ENCODE data around the gene CNTNAP5.

Gene CNTNAP5

DNA sequence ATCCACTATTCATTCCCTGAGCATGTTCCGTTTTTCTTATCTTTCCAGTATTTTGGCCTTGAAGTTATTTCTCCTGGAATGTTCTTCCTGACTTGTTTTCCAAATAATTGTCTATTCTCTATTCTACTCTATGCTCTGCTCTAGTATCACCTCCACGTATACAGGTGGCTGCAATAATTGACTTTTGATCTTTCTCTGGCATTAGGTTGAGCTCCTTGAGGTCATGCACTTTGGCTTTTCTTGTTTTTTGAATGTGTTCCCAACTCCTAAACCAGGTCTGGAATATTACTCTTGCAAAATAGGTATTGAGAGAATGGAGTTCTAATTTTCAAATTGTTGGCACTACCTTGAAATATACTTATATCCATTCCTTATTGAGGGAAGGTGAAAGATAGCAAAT is 550.4 kb downstream of the CNTNAP5 start:
- Histone ChIP-seq H3K9me3 (ENCODE audit: insufficient read depth, low read length) (no peaks in the 10 kb centered on the region), H3K4me1 (ENCODE audit: insufficient read depth, insufficient read length) (no peaks in the 10 kb centered on the region), H3K27me3 (ENCODE audit: insufficient read depth, insufficient read length) (no peaks in the 10 kb centered on the region), H3K4me3 (ENCODE audit: insufficient read length, low read depth) (no peak overlapping the region), H3K9ac (ENCODE audit: insufficient read length, low read depth) (no peak overlapping the region), H3K36me3 (ENCODE audit: insufficient read depth, insufficient read length, low read length) (no peaks in the 10 kb centered on the region)
- no peak for TF ChIP-seq YY1 (IDR thresholded peaks at IDR 0.05; ENCODE audit: insufficient read depth, insufficient read length)
- no peak for DNase-seq (ENCODE audit: low read depth, low spot score)

DNA sequence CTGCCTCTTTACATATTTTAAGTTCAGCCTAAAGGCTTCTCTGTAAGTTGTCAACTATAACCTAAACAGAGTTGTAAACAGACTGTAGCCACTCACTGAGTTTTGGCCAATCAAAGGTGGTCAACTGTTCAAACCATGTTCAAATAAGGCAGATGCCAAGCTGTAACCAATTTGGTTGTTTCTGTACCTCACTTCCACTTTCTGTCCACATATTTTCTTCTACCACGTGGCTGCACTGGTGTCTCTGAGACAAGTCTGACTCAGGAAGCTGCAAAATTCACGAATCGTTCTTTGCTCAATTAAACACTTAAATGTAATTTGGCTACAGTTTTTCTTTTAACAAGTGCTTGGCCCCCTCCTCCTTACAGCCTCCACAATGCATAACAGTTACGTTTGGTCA is 555.2 kb downstream of the CNTNAP5 start:
- H3K27me3 ChIP-seq (ENCODE audit: insufficient read depth, insufficient read length), result no peaks in the 10 kb centered on the region
- no peaks in the 10 kb centered on the region for H3K4me1 ChIP-seq (ENCODE audit: insufficient read depth, insufficient read length)
- H3K4me3 ChIP-seq (ENCODE audit: insufficient read length, low read depth), result no peak overlapping the region
- TF ChIP-seq SUZ12 (IDR thresholded peaks at IDR 0.05; ENCODE audit: extremely low read depth, insufficient read depth, insufficient read length) (no peak), ZNF274 (IDR thresholded peaks at IDR 0.05; ENCODE audit: low read depth, low read length) (no peak), YY1 (IDR thresholded peaks at IDR 0.05; ENCODE audit: insufficient read depth, insufficient read length) (no peak)
- H3K9me3 ChIP-seq (ENCODE audit: insufficient read depth, low read length), result no peaks in the 10 kb centered on the region
- DNase-seq (ENCODE audit: low read depth, low spot score), result no peak
- no peak overlapping the region for H3K9ac ChIP-seq (ENCODE audit: insufficient read length, low read depth)
- H3K36me3 ChIP-seq (ENCODE audit: insufficient read depth, insufficient read length, low read length), result no peaks in the 10 kb centered on the region

DNA sequence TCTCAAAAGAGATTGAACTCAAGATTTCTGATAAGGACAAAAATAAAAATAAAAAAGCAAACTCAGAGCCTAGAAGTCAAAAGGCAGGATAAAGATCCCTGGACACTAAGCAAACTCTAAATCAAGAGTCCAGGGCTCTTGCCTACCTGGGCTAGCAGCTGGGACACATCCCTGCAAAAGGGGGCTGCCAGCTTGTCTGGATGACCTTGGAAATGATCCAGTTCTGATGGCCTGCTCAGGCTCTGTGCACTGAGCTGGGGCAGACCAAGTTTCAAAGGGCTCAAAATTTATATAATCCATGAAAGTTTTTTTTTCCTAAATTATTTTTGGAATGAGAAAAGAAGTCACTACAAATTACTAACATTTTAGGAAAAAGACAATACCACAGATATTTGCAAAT is 557.3 kb downstream of the CNTNAP5 start:
- Histone ChIP-seq H3K4me1 (ENCODE audit: insufficient read depth, insufficient read length) (no peaks in the 10 kb centered on the region), H3K27me3 (ENCODE audit: insufficient read depth, insufficient read length) (no peaks in the 10 kb centered on the region), H3K36me3 (ENCODE audit: insufficient read depth, insufficient read length, low read length) (no peaks in the 10 kb centered on the region), H3K9ac (ENCODE audit: insufficient read length, low read depth) (no peak overlapping the region), H3K4me3 (ENCODE audit: insufficient read length, low read depth) (no peak overlapping the region), H3K9me3 (ENCODE audit: insufficient read depth, low read length) (no peaks in the 10 kb centered on the region)
- TF ChIP-seq YY1 (IDR thresholded peaks at IDR 0.05; ENCODE audit: insufficient read depth, insufficient read length) (no peak), ZNF274 (IDR thresholded peaks at IDR 0.05; ENCODE audit: low read depth, low read length) (no peak), SUZ12 (IDR thresholded peaks at IDR 0.05; ENCODE audit: extremely low read depth, insufficient read depth, insufficient read length) (no peak)
- DNase-seq (ENCODE audit: low read depth, low spot score), result no peak

DNA sequence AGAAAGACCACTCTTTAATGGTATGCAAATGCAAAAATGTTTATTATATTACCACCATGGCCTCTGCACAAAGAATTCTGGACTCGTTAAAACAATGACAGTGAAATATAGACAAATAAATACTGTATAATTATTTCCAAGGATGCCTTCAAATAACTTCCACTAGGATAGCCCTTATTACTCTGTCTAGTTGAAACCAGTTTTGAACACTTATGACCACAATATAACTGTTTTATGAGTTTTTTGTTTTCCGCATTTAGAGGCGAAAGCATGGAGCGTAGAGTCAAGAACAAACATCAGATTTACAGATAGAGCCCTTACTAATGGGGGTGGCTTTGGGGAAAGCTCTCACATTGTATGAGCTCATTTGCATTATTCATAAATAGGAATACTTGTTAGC is 559.5 kb downstream of the CNTNAP5 start:
- TF ChIP-seq SUZ12 (IDR thresholded peaks at IDR 0.05; ENCODE audit: extremely low read depth, insufficient read depth, insufficient read length), result no peak
- no peak for TF ChIP-seq YY1 (IDR thresholded peaks at IDR 0.05; ENCODE audit: insufficient read depth, insufficient read length)
- no peak for TF ChIP-seq ZNF274 (IDR thresholded peaks at IDR 0.05; ENCODE audit: low read depth, low read length)
- no peaks in the 10 kb centered on the region for H3K9me3 ChIP-seq (ENCODE audit: insufficient read depth, low read length)
- no peaks in the 10 kb centered on the region for H3K36me3 ChIP-seq (ENCODE audit: insufficient read depth, insufficient read length, low read length)
- H3K27me3 ChIP-seq (ENCODE audit: insufficient read depth, insufficient read length), result no peaks in the 10 kb centered on the region
- no peak overlapping the region for H3K9ac ChIP-seq (ENCODE audit: insufficient read length, low read depth)
- H3K4me1 ChIP-seq (ENCODE audit: insufficient read depth, insufficient read length), result no peaks in the 10 kb centered on the region
- H3K4me3 ChIP-seq (ENCODE audit: insufficient read length, low read depth), result no peak overlapping the region
- DNase-seq (ENCODE audit: low read depth, low spot score), result no peak

DNA sequence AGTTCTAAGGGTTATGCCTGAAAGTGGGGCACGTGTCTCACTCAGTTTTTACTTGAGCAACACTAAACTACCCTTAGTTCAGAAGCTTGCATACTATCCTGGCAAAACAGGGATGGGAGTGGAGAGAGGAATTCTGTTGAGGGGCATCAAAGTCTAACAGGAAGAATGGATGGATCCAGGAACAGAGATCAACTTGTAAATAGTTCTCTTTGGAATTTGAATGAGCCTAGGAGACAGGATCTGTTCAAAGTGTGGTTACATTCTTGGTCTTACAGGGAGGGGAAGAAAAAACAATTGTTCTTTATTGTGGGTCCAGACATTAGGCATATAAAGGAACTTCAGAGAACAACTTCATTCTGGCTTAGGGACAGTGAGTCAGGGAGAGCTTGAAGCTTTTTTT is 560.2 kb downstream of the CNTNAP5 start:
- Histone ChIP-seq H3K4me3 (ENCODE audit: insufficient read length, low read depth) (no peak overlapping the region), H3K9ac (ENCODE audit: insufficient read length, low read depth) (no peak overlapping the region), H3K9me3 (ENCODE audit: insufficient read depth, low read length) (no peaks in the 10 kb centered on the region), H3K36me3 (ENCODE audit: insufficient read depth, insufficient read length, low read length) (no peaks in the 10 kb centered on the region), H3K27me3 (ENCODE audit: insufficient read depth, insufficient read length) (no peaks in the 10 kb centered on the region), H3K4me1 (ENCODE audit: insufficient read depth, insufficient read length) (no peaks in the 10 kb centered on the region)
- TF ChIP-seq ZNF274 (IDR thresholded peaks at IDR 0.05; ENCODE audit: low read depth, low read length) (no peak), YY1 (IDR thresholded peaks at IDR 0.05; ENCODE audit: insufficient read depth, insufficient read length) (no peak), SUZ12 (IDR thresholded peaks at IDR 0.05; ENCODE audit: extremely low read depth, insufficient read depth, insufficient read length) (no peak)
- peak; percentile 36 for DNase-seq (ENCODE audit: low read depth, low spot score)

DNA sequence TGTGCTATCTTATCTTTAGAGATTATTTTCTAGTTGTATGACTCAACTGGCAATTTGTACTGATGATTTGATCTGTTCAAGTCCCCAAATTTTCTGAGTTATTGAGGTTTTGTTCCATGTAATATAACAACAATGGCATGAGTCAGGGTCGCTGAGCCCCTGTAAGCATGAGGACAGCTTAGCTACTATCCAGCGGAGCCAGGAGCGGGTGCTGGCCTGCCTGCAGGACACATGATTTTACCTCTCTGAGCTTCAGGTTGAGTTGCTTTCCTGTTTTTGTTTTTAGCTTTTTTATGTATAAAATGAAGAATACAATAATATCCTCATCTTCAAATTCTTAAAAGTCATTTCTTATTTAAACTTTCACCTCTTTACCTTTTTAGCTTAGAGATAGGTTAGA is 561.1 kb downstream of the CNTNAP5 start:
- no peak overlapping the region for H3K9ac ChIP-seq (ENCODE audit: insufficient read length, low read depth)
- TF ChIP-seq ZNF274 (IDR thresholded peaks at IDR 0.05; ENCODE audit: low read depth, low read length) (no peak), YY1 (IDR thresholded peaks at IDR 0.05; ENCODE audit: insufficient read depth, insufficient read length) (no peak), SUZ12 (IDR thresholded peaks at IDR 0.05; ENCODE audit: extremely low read depth, insufficient read depth, insufficient read length) (no peak)
- DNase-seq (ENCODE audit: low read depth, low spot score), result no peak
- no peaks in the 10 kb centered on the region for H3K9me3 ChIP-seq (ENCODE audit: insufficient read depth, low read length)
- H3K4me1 ChIP-seq (ENCODE audit: insufficient read depth, insufficient read length), result no peaks in the 10 kb centered on the region
- H3K36me3 ChIP-seq (ENCODE audit: insufficient read depth, insufficient read length, low read length), result no peaks in the 10 kb centered on the region
- no peak overlapping the region for H3K4me3 ChIP-seq (ENCODE audit: insufficient read length, low read depth)
- no peaks in the 10 kb centered on the region for H3K27me3 ChIP-seq (ENCODE audit: insufficient read depth, insufficient read length)

DNA sequence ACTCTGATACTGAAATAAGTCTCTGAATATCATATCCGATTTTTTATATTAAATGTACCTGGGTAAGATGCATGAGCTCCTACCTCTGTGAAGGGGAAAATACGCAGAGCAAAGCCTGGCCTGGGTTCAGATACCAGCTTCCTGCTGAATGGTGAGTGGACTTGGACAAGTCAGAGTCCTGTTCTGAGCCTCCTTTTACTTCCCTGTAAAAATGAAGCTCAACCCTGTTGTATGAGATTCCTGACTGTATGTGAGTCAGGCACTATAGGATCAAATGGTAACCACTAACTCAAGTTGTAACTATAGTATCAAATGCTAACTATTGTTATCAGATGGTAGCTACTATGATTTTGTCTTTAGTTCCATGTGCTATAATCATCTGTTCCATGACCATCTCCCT is 561.7 kb downstream of the CNTNAP5 start:
- Histone ChIP-seq H3K9me3 (ENCODE audit: insufficient read depth, low read length) (no peaks in the 10 kb centered on the region), H3K27me3 (ENCODE audit: insufficient read depth, insufficient read length) (no peaks in the 10 kb centered on the region), H3K9ac (ENCODE audit: insufficient read length, low read depth) (no peak overlapping the region), H3K4me3 (ENCODE audit: insufficient read length, low read depth) (no peak overlapping the region), H3K4me1 (ENCODE audit: insufficient read depth, insufficient read length) (no peaks in the 10 kb centered on the region), H3K36me3 (ENCODE audit: insufficient read depth, insufficient read length, low read length) (no peaks in the 10 kb centered on the region)
- TF ChIP-seq YY1 (IDR thresholded peaks at IDR 0.05; ENCODE audit: insufficient read depth, insufficient read length) (no peak), ZNF274 (IDR thresholded peaks at IDR 0.05; ENCODE audit: low read depth, low read length) (no peak), SUZ12 (IDR thresholded peaks at IDR 0.05; ENCODE audit: extremely low read depth, insufficient read depth, insufficient read length) (no peak)
- no peak for DNase-seq (ENCODE audit: low read depth, low spot score)

DNA sequence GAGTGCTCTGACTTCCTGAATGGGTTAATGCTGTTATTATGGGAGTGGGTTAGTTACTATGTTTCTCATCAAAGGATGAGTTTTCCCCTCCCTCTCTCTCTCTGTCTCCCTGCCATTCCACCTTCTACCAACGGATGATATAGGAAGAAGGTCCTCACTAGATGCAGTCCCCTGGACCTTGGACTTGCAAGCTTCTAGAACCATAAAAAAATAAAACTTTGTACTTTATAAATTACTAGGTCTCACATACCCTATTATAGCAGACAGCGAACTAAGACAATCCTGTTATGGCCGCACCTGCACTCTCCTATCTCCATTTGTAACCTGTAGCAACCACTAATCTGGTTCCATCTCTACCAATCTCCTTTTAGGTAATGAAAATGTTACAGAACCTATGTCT is 564.9 kb downstream of the CNTNAP5 start:
- DNase-seq (ENCODE audit: low read depth, low spot score), result no peak
- TF ChIP-seq ZNF274 (IDR thresholded peaks at IDR 0.05; ENCODE audit: low read depth, low read length) (no peak), YY1 (IDR thresholded peaks at IDR 0.05; ENCODE audit: insufficient read depth, insufficient read length) (no peak), SUZ12 (IDR thresholded peaks at IDR 0.05; ENCODE audit: extremely low read depth, insufficient read depth, insufficient read length) (no peak)
- no peaks in the 10 kb centered on the region for H3K36me3 ChIP-seq (ENCODE audit: insufficient read depth, insufficient read length, low read length)
- no peaks in the 10 kb centered on the region for H3K9me3 ChIP-seq (ENCODE audit: insufficient read depth, low read length)
- H3K27me3 ChIP-seq (ENCODE audit: insufficient read depth, insufficient read length), result no peaks in the 10 kb centered on the region
- H3K9ac ChIP-seq (ENCODE audit: insufficient read length, low read depth), result no peak overlapping the region
- no peak overlapping the region for H3K4me3 ChIP-seq (ENCODE audit: insufficient read length, low read depth)
- no peaks in the 10 kb centered on the region for H3K4me1 ChIP-seq (ENCODE audit: insufficient read depth, insufficient read length)
